Activated T-helper 1 cell treated with anti-CD3 and anti-CD28 coated beads, Interleukin-2, amount 50 U/mL, for 16 hours (primary cell): Measurements from ENCODE around the gene HOXD8.

Source experiments
- DNase-seq, 2 donors: peaks; one replicate each; pipeline ENCODE4 v3.0.0-alpha.2; 2020; ENCODE audit warnings: low read depth in 1 of 2, low spot score in 1 of 2

The HOXD8 gene

GRCh38 chr2:176171351-176172006 lies 42.0 kb downstream of the HOXD8 start:
- DNase-seq: no peak

GRCh38 chr2:176172007-176172894 lies 42.7 kb downstream of the HOXD8 start:
- DNase-seq: no peak

- DNase-seq: no peak
Observed at GRCh38 chr2:176172895-176173566, 43.5 kb downstream of the HOXD8 start.

GRCh38 chr2:176173567-176174381 lies 44.3 kb downstream of the HOXD8 start:
- no peak for DNase-seq

- DNase-seq: no peak
Observed at GRCh38 chr2:176174382-176174823, 44.9 kb downstream of the HOXD8 start.

- no peak for DNase-seq
Observed at GRCh38 chr2:176174824-176175708, 45.6 kb downstream of the HOXD8 start.

GRCh38 chr2:176175709-176176607 lies 46.5 kb downstream of the HOXD8 start:
- DNase-seq: no peak

- DNase-seq: no peak
Observed at GRCh38 chr2:176177580-176178037, 48.1 kb downstream of the HOXD8 start.

- no peak for DNase-seq
Observed at GRCh38 chr2:176178038-176178756, 48.7 kb downstream of the HOXD8 start.

- no peak for DNase-seq
Observed at GRCh38 chr2:176178757-176179295, 49.3 kb downstream of the HOXD8 start.

GRCh38 chr2:176181551-176181950 lies 52.0 kb downstream of the HOXD8 start:
- DNase-seq: no peak
